NCI-H187 treated with DMSO at 0.1 percent for 48 hours (cell line): ENCODE data around the gene PANK1.

ENCODE experiments used
- DNase-seq: peaks from one replicate; lab custom pipeline; 2025; lab: John Stamatoyannopoulos, UW

The PANK1 gene

DNA sequence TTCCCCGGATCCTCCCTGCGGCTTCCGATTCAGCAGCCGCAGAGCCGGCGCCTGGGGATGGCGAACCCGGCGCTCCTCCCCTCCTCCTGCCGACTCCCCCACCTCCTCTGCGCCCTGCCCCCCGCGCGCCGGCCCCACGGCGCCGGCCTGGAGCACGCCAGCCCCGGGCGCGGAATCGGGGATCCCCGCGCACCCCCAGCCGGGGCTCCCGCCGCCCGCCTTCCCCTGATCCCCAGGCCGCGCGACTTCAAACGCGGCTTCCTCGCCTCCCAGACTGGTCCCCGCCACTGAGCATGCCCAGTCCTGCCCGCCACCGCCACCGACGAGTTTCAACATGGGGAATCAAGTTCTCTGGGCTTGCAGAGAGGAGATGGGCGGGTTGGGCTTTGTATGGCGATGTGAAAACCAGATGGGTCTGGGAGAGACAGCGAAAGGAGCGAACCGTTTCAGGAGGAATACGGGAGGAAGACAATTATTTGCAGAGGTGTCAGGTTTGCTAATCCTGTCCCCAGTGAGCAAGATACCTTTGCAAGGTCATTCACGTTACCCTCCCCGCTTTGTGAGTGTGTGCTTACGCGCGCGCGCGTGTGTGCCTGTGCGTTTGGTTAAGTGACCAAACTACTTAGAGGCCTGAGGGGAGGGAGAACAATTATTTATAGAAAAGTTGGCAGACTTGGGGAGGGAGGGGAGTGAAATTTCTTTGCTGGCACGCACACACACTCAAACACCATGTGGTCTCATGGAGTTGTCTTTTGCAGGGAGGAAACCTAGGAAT lies at the start of gene PANK1:
Gene PANK1, minus strand, starts transcription at position 276 of the 775 bp plus-strand sequence. CDS start 351 bp downstream, outside the sequence.
- DNase-seq: peak; percentile 25

DNA sequence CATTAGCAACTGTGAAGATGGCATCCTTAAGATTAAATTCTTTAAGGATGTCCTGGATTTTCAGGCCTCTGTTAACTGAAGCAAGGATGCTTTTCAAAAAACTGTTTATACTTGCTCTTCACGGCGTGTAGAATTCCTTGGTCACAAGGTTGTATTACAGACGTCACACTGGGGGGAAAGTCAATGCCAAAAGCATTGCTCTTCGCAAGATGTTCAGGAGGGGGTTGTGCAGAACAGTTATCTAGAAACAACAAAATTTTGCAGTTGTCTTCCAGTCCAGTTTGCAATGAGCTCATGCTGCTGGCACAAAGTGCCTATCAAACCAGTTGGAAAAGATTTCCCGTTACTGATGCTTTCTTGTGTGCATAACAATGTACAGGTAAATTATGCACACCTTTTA lies 48.1 kb upstream of the PANK1 start:
- DNase-seq: no peak

DNA sequence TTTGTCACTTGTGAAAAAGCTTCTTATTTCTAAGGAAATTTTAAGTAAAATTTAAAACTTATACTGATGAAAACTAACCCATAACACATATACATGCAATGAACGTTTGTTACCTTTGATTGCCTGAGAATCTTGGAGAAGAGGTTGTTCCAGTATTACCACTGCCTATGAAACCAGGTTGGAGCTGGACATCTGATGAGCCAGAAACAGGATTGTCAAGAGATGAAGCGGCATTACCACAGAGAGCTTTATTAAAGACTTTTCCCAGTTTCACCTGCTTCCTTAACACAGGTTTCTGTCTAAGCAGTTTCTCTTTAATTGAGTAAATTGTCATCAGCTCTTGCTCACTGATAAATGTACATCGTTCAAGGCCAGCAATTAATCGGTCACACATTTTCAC lies 47.4 kb upstream of the PANK1 start:
- DNase-seq: no peak

DNA sequence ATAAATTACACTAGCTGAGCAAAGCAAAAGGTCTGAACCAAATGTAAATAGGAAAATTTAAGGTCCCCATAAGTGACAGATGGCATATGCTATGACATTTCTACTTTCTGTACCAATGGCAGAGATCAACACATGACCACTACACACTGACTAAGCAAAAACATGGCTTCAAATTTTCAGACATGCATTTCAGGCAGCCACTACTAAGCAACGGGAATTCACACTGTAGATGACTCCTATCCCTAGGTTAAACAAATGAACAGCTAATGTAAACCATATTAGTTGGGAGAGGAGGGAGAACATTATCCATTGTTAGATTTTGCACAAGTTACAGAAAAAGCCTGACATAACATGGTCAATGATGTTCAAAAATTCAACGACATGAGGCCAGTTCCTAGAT lies 45.0 kb upstream of the PANK1 start:
- no peak for DNase-seq

DNA sequence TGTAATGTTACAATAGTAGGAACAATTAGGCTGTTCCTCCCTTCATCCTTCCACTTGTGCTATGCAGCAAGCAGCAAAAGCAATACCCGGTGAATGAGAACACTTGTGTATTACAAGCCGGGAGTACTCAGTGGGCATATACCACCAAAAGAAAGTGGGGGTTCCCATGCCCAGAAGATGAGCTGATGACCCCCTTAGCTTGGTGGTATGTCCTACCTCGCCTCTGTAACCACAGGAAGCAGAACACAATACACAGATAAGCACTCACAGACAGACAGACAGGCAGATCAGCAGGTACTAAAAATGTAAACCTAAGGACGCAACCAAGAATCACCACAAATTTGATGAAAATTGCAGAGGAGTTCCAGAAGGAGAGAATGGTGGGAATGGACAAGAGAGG lies 40.9 kb upstream of the PANK1 start:
- DNase-seq: no peak

DNA sequence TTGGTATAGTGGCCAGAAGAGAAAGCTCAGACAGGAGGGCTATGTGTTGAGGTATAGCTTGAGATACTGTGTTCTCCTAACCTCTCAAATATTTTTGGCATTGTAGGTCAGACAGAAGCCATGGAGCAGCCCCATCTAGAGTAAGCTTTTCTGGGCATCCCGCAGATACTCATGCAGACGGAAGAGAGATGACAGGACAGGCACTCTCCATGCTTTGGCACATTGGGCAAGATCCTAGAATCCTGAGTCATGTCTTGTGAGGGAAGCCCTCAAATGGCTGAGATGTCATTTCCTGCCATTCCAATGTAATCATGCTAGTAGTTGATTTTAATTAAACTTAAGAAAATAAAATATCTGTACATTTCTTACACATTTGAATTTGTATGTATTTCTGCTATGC lies 39.6 kb upstream of the PANK1 start:
- DNase-seq: no peak

DNA sequence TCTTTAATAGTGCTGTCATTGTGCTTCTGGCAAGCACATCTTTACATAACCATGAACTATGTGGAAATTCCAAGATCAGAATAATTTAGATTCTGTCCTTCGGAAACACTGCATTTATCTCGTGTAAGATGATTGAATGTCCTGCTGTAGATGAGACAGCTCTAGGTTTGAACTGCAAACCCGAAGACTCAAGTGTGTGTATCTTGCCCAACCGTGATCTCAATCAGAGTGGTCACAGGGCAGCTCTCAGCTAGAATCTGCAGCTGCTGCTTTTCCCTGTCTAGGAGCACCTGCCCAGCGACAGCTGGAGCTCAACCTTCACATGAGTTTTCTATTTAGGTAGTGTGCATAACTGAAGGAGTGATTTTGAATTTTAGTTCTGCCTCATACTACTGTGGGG lies 38.8 kb upstream of the PANK1 start:
- peak; percentile 61 for DNase-seq

DNA sequence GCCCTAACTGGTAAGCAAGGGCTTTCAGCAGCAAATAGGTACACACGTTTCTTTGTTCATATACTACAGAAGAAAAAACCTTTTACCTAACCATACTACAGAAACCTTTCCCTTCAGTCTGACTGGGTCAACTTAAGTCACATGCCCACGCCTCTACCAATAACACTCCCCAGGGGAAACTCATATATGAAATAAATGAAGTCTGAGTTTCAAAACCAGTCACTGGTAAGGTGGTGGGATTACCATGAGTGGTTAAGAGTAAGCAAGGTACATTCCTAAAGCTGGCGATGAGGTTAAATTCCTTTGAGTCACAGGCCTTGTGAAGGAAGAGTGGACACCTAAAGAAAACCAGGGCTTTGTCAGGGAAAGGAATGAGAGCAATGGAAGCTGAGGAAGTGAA lies 34.9 kb upstream of the PANK1 start:
- DNase-seq: no peak

DNA sequence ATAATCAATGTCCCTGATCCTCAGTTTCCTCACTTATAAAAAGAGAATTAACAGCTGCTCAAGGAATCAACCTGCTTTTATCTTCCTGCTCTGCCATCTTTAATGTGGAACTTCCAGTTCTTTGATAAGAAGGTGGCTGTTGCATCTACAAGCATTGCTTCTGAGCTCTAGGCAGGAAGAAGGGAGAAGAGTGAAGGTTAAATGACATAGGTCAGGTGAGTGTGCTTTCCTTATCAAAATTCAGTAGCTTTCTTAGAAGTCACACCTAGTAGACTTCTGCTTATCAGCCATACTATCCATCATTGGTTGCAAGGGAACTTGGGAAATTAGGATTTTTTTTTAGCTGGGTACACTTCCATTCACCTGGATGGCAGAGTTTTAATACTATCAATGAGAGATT lies 32.3 kb upstream of the PANK1 start:
- DNase-seq: no peak

DNA sequence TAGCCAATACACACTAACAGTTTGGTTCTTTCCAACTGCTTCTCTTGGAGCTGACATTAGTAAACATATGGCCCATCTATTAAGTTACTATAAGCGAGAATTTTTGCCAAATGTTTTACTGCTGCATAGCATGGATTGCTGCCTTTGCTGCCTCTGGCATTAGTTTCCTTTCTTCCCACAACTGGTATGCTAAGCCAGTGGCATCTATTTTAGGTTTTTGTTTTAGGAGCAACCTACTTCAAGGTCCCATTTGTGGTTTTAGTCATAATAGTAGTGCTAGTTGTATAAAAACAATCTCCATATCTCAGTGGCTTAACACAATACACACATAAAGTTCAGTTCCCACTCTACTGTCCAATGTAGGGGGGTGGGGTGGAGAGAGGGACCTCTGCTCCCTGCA lies 25.9 kb upstream of the PANK1 start:
- DNase-seq: no peak

DNA sequence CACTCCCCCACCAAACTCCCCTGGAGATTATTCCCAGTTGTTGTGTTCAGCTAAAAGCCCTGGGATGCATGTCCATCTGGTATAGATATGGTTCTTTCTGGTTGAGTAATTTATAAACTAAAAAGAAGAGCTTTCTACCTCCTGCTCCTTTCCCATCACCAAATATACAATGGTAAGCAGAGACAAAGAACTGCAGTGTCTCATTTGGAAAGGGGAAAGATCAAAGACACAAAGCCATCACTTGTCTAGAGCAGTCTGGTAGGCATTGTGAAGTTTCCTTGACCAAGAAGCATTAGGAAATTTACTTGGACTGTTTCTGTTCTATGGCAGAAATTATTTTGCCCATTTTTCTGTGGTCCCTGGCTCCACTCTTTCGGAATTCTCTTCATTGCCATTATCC lies 24.9 kb upstream of the PANK1 start:
- DNase-seq: no peak

DNA sequence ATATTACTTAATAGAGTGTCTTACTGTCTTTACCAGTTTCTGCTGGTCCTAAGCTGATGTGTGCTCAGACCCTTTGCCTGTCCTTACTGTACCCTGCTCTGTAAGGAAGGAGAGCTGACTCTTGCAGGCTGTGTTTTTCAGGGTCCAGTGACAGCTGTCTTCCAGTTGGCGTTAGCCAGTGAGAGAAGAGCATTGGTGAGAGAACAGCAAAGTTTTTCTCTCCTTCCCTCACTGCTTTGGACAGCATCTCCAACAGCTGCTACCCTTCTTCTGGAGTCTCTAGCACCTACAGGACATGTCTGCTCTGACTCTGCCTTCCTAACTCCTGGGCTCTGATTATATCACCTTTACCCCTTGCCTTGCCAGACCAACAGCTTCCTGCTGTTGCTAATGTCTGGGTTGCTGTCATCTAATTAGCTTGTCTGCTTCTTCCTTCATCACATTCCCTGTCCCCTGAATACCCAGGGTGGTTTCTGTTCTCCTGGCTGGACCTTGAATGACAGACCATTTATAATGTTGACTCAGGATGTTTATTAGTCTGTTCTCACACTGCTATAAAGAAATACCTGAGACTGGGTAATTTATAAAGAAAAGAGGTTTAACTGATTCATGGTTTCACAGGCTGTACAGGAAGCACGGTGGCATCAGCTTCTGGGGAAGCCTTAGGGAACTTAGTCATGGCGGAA lies 23.5 kb upstream of the PANK1 start:
- DNase-seq: no peak

DNA sequence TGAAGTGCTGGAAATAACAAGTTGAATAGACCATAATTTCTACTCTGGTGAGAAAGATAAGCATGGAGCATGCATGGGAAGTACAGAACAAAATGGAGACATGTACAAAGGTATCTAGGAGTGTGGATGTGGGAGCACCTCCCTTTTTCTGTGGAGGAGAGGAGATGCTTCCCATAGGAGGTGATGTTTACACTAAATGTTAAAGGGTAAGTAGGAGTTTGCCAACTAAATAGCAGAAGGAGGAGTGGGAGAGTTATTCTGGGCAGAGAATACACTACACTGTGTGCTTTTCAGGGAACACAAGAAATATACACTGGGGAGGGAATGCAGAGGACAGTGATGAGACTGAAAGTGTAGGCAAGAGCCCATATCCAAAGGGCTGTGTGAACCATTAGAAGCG lies 21.1 kb upstream of the PANK1 start:
- no peak for DNase-seq

DNA sequence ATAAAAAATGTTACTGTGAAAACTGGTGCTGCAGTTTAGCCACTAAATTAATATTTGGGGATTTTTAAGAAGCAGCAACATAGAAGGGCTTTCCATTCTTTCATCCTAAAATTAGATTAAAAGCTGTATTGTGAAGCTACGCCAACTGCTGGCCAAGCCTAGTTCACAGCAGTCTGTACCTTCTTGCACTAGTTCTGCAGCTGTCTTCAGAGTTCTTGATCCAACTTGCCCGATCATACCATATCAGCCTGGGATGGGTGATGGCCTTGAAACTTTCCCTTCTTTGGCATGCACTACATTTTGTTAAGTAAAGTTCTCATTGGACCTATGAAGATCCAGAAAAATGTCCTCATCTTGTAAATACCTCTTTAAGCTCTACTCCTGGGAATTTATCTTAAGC lies 20.3 kb upstream of the PANK1 start:
- DNase-seq: no peak

DNA sequence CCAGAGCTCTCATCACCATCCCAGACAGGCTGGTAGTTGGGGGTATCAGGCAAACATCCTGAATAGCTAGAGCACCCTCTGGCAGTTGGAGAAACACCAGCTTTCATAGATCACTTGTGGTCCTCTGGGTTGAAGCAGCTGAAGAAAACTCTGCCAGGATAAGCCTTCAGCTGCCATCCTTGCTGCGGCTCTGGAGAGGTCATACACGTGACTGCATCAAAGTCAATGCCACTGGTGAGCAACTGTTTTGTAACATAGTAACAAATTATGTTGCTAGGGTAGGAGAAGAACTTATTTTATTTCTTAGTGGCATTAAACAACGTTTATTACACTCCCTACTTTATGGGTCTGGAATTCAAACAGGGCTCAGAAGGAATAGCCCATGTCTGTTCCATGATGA lies 19.2 kb upstream of the PANK1 start:
- no peak for DNase-seq

DNA sequence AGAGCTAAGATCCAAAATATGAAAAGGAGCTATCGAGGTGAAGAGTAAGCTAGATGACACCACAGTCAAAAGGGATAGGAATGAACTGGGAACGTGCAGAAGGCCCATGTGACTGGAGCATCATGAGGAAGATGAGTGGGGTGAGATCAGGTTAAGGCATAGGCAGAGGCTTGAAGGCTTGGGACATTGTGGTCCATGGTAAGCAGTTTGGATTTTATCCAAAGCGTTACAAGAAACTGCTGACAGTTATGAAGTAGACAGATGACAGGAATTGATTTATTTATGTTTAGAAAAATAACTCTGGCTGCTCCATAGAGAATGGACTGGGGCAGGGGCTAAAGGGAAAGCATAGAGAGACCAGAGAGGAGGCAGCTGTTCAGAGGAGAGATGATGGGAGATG lies 18.1 kb upstream of the PANK1 start:
- DNase-seq: no peak

DNA sequence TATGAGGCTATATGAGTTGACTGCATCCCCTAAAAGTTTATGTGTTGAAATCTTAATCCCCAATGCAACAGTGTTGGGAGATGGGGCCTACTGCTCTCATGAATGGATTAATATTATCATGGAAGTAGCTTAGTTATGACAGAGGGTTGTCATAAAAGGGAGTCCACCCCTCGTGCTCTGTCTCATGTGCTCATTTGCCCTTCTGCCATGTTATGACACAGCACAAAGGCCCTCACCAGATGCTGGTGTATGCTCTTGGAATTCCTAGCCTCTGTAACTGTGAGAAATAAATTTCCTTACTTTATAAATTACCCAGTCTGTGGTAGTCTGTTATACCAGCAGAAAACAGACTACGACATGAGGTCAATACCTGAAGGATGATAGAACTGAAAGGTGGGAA lies 17.6 kb upstream of the PANK1 start:
- no peak for DNase-seq

DNA sequence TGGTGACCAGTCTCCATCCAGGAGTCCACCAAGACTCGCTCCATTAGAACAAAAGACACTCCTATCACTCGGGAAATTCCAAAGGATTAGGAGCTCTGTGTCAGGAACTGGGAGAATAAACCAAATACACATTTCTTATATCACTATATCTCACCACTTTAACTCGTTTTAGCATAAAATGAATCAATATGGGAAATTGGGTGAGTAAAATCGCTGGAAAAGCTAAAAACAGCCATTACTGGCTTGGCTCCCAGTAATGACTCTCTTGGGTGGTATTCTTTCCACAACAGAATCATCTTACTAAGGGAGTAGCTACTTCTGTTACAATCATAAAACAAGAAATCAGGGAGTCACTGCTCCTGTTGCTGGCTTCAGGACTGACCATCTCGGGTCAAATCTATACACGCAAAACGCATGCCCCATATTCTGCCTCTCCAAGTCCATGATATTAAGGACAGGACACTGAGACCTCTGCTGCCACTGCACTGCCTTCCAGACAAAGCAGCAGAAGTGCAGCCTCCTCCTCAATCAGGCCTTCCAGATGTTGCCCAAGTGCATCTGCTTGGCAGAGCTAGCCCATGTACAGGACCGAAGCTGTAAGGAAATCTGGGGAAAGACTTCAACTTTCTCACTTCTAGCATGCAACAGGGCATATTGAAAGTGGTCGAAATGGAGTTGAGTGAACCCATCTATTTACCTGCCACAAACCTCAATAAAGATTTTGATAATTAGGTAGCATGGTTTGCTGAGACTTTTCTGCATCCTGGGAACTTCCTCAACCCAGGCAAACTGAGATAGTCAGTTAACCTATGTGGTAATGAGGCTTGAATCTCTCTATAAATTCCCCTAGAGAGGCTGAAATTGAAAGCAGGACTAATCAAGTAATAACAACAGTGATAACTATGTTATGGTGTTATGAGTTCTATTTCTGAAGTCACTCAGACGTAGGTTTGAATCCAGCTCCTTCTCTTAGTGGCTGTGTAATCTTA lies 14.4 kb upstream of the PANK1 start:
- DNase-seq: no peak

DNA sequence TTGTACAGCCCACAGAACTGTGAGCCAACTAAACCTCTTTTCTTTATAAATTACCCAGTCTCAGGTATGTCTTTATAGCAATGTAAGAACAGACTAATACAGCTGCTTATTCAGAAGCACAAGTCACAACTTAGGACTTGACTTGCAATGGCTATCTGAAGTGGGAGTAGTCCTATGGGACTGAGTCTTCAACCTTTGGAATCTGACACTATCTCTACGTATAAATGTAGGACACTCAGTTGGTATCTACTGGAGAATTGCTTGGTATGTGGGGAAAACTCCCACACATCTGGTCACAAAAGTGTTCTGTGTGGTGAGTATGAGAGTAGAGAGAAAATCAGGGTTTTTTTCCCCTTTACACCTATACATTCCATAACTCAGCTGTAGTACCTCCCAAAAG lies 12.3 kb upstream of the PANK1 start:
- DNase-seq: no peak

DNA sequence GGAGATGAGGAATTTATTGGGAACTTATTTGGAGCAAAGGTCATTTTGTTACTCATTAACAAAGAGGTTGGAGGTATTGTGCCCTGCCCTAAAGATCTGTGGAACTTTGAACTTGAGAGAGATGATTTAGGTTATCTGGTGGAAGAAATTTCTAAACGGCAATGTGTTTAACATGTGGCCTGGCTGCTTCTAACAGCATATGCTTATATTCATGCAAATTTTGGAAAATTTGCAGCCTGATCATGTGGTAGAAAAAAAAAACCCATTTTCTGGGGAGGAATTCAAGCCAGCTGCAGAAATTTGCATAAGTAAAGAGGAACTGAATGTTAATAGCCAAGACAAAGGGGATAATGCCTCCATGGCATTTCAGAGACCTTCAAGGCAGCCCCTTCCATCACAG lies 10.7 kb upstream of the PANK1 start:
- no peak for DNase-seq

DNA sequence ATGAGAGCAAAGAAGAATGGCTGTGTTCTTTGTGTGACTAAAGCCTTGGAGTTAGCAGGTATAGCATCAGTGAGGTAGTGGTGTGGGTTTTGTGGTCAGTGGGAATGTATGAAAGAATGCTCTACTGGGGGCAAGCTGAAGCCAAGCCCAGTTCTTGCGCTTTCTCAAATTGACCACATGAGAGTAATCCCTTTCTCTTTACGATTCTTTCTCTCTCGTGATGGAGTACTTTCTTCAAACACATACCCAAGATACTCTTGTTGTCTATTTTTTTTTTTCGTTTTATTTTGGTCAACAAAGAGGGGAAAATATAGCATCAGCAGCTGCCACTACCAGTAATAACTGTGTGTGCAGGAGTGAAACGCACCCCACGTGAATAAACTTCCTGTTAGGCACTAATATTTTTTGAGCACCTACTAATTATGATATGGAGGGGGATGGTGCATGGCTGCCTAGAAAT lies 8.4 kb upstream of the PANK1 start:
- DNase-seq: no peak

DNA sequence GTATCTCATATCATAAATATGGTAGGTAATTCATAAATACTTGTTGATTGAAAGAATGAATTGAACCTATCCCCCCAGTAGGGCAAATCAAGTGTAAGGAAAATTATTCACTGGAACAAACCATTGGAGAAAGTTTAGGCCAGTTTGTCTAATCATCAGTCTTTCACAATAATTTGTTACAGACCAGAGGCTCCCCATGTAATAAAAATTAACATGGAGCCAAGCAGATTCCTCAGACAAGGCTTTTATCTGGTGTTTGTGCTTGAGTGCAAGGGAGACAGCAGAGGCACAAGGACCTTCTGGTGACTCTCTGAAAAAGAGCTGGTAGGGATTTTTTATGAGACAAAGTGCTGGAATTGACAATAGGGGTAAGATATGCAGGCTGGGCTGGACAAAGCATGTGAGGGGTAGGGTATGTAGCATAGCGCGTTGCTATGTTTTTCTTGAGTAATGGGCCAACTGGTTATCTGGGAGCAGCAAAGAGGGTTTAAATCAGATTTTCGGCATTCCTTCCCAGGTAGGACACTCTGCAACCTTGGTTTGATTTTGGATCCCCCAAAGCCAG lies 7.8 kb upstream of the PANK1 start:
- no peak for DNase-seq
